Activated CD4-positive, alpha-beta T cell treated with anti-CD3 and anti-CD28 coated beads, Interleukin-2, amount 50 U/mL, for 1 hour (primary cell): ENCODE measurements around the gene CXCL13.
A peak's percentile ranks its signal among the peaks of the same experiment; 100 is the strongest.
"Not testable (repeated sequence)": the region's sequence is repeated elsewhere in the genome, so short reads cannot be mapped to it uniquely, and the experiment has no call there.

Experiments
- DNase-seq: peaks from one replicate; pipeline ENCODE4 v3.0.0-alpha.2; 2020

The CXCL13 gene

DNA sequence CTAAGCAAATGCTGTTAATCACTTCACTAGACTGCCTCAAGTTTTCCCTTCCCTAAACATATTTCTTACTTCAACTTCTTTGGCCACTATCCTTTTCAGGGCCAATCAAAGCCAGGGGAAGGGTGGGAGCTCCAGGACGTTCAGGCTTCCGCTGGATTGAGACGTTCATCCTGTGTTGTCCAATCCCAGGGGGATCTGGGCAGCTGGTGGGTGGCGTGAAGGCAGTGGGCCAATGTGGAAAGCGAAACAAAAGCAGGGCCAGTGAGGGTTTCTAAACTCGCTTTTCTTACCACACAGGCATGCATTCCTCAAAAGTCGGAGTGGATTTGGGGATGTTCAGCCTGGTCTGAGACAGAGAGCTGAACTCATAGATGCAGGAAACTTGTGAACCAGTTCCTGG lies 7.6 kb downstream of the CXCL13 start:
- no peak for DNase-seq

- no peak for DNase-seq
These were observed 9.5 kb downstream of the CXCL13 start for GRCh38 chr4:77615153-77615552.

- no peak for DNase-seq
These were observed 11.6 kb downstream of the CXCL13 start for GRCh38 chr4:77617203-77617602.

GRCh38 chr4:77618383-77619241 lies 13.0 kb downstream of the CXCL13 start:
- DNase-seq = peak; percentile 53

DNA sequence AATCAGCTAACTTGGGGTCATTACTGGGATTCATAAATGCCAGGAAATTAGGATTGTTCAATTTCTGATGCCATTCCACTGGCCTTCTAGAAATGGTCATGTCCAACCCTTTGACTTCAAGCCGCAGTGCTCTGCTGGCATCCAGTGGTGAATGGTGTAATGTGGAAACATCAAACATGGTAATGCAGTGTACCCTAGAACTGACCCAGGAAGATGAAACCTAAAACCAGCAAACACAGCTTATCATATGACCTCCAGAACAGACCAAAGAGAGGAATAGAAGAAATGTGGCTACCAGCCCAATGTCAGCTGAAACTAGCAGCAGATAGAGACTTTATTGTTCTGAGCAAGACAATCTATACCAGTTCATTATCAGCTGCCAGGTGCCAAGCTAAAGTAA lies 13.8 kb downstream of the CXCL13 start:
- DNase-seq = no peak

- no peak for DNase-seq
These were observed 15.6 kb downstream of the CXCL13 start for GRCh38 chr4:77621254-77621653.

DNA sequence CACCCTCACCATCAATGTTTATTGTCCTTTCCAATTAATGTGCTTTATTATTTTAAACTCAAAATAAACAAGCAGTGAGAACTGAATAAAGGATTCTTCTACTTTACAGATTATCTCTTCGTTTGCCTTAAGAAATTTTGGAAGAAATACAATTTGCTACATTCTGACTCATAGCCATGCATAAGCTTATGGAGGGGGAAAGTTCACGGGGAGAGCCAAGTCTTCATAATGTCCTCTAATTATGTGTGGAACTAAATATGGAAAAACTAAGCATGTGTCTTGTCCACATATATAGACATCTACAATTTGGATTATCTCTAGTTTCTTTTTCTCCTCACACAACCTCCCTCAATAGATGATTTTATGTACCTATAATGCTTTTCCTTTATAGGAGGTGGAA lies 17.5 kb downstream of the CXCL13 start:
- DNase-seq = no peak

DNA sequence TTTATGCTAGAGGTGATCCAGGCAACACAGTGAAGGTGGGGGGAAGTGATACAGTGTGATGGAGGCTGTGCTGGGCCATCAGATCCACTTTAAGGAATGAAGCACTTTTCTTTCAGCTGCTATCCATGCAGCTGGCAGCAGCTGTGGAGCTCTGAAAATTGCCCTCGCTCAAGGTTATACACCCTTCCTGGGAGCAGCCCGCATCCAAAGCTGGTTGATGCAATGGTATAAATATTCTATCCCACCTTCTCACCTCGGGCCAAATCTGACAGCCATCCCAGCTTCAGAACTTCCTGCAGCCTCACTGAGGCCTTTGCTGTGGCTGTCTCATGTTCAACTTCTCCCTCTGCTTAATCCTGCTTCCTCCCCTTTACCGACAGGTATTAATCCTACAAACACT lies 18.6 kb downstream of the CXCL13 start:
- no peak for DNase-seq

DNA sequence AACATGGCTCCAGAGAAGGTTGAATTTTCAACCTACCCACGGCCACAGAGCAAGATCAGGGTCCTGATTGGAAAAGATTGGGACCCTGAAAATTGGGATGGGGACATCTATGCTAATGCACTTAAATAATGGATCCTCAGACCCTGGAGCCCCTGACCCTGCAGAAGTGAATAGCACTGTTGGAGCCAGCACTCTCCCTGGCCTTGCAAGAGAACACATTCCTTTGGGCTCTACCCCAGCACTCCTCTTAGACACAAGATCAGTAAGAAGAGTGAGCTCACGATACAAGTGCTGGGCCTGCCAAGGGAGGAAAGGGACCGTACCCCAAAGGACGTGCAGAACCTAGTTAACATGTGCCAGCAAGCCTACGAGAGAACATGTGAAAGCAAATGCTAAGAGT lies 19.9 kb downstream of the CXCL13 start:
- no peak for DNase-seq

- DNase-seq = no peak
These were observed 24.3 kb downstream of the CXCL13 start for GRCh38 chr4:77629885-77630284.

DNA sequence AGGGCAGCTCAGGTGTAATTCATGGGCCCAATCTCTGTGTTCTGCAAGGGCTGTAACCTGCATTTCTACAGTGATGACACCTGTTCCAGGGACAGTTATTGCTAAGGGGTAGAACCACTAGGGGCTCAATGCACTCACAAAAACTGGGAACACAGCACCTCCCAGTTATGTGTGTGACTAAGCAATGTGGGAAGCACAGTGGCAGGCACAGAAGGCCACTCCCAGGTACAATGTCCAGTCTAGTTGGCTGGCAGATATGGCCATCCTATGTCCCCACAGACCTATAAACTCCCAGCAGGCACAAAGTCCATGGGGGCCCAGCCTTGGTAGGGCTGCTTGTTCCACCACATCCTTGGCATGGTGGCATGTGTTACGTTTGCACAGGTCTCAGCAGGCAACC lies 25.7 kb downstream of the CXCL13 start:
- DNase-seq = no peak

DNA sequence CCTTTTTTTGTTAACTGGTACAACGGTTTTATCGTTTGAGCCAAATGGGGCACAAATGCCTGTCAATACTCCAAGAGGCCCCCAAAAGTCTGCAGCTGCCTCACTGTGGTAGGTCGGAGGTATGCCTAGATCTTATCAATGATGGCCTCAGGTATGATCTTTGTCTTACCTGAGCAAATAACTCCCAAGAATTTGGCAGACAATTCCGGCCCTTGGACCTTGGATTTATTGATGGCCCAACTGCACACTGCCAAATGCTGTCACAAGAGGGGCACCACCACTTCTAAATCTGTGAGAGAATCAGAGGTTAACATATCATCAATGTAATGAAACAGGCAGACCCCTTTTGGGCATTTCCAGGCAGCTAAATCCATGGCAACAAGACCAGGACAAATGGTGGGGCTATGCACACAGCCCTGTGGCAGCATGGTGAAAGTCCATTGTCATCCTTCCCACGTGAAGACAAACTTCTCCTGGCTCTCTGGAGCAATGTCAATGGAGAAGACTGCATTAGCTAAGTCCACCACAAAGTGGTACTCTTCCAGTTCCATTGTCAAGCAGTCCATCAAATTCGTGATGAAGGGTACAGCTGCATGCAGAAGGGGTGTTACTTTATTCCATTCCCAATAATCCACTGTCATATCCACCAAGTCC lies 28.6 kb downstream of the CXCL13 start:
- DNase-seq = no peak

DNA sequence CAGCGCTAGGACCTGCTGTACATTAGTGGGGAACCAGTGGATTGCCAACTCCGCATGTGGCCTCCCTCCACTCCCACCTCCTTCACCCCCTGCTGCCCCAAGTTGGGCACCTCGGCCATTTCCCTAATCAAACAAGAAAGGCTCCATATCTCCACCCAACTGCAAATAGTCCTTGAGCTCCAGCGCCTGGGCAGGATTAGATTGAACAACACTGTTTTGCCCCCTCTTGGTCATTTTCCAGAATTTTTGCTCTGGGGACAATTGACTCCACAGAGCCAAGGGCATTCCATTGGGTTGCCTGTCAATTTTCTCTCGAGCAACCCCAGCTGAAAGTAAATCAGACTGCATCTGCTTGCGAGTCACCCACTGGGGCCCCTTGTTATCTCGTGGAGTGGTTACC lies 29.6 kb downstream of the CXCL13 start:
- DNase-seq = no peak

DNA sequence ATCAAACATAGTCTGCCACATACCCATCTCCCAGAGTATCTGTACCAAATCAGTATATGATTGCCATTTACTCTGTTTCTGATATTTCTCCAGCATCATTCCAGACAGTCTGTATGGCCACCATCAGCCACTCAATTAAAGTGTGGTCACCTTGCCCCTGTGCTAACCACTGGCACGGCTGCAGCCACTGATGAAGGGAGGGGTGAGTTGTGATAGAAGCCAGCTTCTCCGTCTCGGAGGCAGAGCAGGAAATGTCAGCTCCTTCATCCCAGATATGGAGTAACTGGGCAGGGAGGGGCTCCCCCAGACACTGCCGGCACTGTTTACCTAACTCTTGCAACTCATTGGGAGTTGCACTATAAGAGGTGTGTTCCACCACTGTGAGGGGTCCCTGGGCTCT lies 30.3 kb downstream of the CXCL13 start:
- no peak for DNase-seq

- DNase-seq = no peak
These were observed 31.3 kb downstream of the CXCL13 start for GRCh38 chr4:77636902-77637301.

- not testable (repeated sequence) for DNase-seq
These were observed 38.4 kb downstream of the CXCL13 start for GRCh38 chr4:77644069-77644468.

DNA sequence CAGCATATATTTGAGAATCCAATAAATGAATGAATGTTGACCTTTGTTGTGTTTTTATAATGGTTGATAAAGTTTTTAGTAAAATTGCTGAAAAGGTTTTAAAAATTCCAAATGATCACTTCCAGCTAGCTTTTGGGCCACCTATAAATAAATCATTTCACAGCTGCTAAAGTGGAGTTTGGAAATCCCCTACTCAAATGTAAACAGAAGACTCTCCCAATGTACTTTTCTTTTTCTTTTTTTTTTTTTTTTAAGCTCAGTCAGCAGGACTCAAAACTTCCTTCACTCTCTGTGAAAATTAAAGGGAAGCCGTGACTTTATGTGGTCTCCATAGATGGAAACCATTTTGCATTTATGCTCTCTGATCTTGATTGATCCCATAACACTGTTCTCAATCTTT lies 45.2 kb downstream of the CXCL13 start:
- DNase-seq = no peak

- DNase-seq = no peak
These were observed 46.2 kb downstream of the CXCL13 start for GRCh38 chr4:77651820-77652219.

DNA sequence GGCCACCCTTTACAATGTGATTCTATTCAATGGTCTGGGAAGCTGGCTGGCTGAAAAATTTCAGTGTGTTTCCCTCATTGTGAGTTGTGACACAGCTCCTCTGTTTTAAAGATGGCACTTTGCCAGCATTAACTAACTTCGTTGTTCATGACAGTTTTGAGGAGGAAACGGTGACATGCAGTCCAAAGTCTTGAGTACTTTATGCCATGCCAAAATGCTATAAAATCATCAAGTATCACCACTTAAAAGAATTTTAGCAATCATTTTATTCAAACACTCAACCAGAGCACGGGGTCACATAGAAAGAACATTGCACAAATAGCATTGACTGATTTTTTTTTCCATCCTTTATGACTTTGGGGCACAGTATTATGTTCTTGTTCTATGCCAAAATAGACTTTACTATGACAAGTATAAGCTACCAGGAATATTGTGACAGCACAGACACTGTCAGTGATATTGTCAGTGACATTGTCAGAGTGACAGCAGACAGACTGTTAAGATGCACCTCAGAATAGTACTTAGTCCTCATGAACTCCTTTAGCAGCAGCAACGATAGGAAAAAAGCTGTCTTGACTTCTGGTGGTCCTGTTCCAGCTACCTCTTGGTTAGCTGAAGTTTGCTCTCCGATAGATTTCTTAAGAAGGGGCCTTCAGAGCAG lies 46.7 kb downstream of the CXCL13 start:
- DNase-seq = no peak

DNA sequence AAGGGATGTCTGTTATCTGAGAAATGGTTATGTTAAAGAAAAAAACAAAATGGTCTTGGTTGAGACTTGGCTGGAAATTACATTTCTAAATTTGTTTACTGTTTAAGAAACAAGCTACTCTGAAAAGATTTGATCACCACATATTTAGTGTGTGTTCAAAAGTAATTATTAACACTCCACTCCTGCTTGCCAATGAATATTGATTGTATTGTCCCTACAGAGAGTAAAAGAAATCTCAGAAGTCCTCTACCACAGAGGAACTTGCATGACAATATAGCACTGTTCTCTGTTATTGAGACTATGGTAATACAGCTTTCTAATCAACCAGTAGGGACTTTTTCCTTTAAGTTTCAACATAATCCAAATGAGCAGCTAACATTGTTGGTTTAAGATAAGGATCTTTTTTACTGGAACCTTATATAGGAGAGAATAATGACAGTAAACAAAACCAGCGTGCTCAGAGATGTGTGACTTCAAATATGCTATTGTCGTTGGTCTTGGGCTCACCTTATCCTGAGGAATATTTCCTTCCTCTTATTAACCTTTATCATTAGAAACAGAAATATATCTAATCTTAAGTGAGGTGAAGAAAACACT lies 47.6 kb downstream of the CXCL13 start:
- no peak for DNase-seq

DNA sequence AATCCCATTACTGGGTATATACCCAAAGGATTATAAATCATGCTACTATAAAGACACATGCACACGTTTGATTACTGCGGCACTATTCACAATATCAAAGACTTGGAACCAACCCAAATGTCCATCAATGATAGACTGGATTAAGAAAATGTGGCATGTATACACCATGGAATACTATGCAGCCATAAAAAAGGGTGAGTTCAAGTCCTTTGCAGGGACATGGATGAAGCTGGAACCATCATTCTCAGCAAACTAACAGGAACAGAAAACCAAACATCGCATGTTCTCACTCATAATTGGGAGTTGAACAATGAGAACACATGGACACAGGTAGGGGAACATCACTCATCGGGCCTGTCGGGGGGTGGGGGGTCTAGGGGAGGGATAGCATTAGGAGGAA lies 54.7 kb downstream of the CXCL13 start:
- DNase-seq = not testable (repeated sequence)
